ENCODE data around the gene GBA3. TPM values are rescaled to one million over a fixed set of nuclear protein-coding genes. Genes with fewer than 3 reads are reported as not detected.

Gene GBA3
- total and polyA plus RNA-seq, 2 of the 8 experiments (the other 6 are each of a cell fraction or from before 2014, with no cell fraction given): not detected

DNA sequence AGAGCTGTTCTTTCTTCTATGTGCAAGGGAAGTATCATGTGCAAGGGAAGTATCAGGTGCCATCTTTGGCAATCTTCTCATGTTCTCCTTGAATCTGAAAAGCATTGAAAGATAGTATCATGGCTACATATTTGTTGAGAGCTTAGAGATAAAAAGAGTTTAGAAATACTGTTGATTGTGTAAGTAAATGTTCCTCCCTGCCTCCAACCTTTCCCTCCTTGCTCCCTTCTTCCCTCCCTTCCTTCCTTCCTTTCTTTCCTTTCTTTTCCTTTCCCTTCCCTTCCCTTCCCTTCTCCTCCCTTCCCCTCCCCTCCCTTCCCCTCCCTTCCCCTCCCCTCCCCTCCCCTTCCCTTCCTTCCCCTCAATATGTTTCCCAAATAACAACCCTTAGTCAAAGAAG is 108.7 kb downstream of the GBA3 start:
- Histone ChIP-seq H4K91ac (replicated peaks; ENCODE audit: insufficient read length, low read length) (no peak overlapping the region), H3K4ac (replicated peaks; ENCODE audit: insufficient read length, low read depth, low read length) (no peak overlapping the region), H3K36me3 (ENCODE audit: control insufficient read depth in 2 of 4, insufficient read depth in 4 of 4, low read length in 3 of 4) (no peaks in the 10 kb centered on the region), H2BK120ac (replicated peaks; ENCODE audit: low read depth, low read length) (no peak overlapping the region), H3K23me2 (ENCODE audit: low read depth, low read length) (no peaks in the 10 kb centered on the region), H4K8ac (ENCODE audit: extremely low read depth, insufficient read depth, low read length) (no peak overlapping the region), H3K56ac (replicated peaks; ENCODE audit: insufficient read length, low read depth, low read length) (no peak overlapping the region), H2AFZ (ENCODE audit: low read length) (no peak overlapping the region), H2BK5ac (ENCODE audit: low read depth, low read length) (no peak overlapping the region), H4K20me1 (replicated peaks in 1 of 2; ENCODE audit: control insufficient read depth in 1 of 2, insufficient read depth in 2 of 2, low read length in 2 of 2) (no peaks in the 10 kb centered on the region), H3K18ac (ENCODE audit: extremely low read depth, low read length) (no peak overlapping the region), H2BK12ac (ENCODE audit: low read depth, low read length) (no peak overlapping the region), H2BK15ac (ENCODE audit: low read length) (no peak overlapping the region), H3K23ac (ENCODE audit: insufficient read length) (no peak overlapping the region), H3K27ac (ENCODE audit: low read depth, low read length) (no peak overlapping the region), H4K5ac (ENCODE audit: insufficient read length, low read depth, low read length) (no peak overlapping the region), H3K9me3 (ENCODE audit: insufficient read depth in 2 of 2, low read depth in 1 of 2, low read length in 1 of 2) (no peaks in the 10 kb centered on the region), H3K4me1 (replicated peaks in 1 of 4; ENCODE audit: control insufficient read depth in 3 of 4, insufficient read depth in 4 of 4, low read length in 3 of 4) (no peaks in the 10 kb centered on the region), H2AK5ac (ENCODE audit: low read depth, low read length) (no peak overlapping the region), H3K4me3 (ENCODE audit: extremely low read depth in 1 of 4, insufficient read depth in 2 of 4, low read depth in 3 of 4, low read length in 4 of 4) (no peak overlapping the region), H3K14ac (ENCODE audit: insufficient read length) (no peak overlapping the region), H3K9ac (replicated peaks in 1 of 4; ENCODE audit: extremely low read depth in 1 of 4, low read depth in 3 of 4, low read length in 3 of 4) (no peak overlapping the region), H3K27me3 (replicated peaks in 1 of 4; ENCODE audit: control insufficient read depth in 3 of 4, extremely low read depth in 1 of 4, insufficient read depth in 3 of 4, low read length in 3 of 4) (no peaks in the 10 kb centered on the region), H3K79me1 (ENCODE audit: low read depth, low read length) (no peaks in the 10 kb centered on the region), H3K79me2 (ENCODE audit: control insufficient read depth in 1 of 2, insufficient read depth in 2 of 2, low read length in 2 of 2) (no peaks in the 10 kb centered on the region), H2BK20ac (ENCODE audit: low read length) (no peak overlapping the region), H3K4me2 (ENCODE audit: insufficient read depth in 1 of 2, low read depth in 2 of 2, low read length in 2 of 2) (no peak overlapping the region)
- DNase-seq (ENCODE audit: low read depth in 1 of 2, low spot score in 2 of 2) (no peak), FAIRE-seq (no peak)
- TF ChIP-seq ATF3 (IDR thresholded peaks at IDR 0.05; ENCODE audit: insufficient read depth, low read depth, low read length) (no peak), GTF2F1 (IDR thresholded peaks at IDR 0.05; ENCODE audit: borderline replicate concordance, low read depth, low read length) (no peak), HDAC2 (IDR thresholded peaks at IDR 0.05; ENCODE audit: borderline replicate concordance in 1 of 2, low read depth in 2 of 2, low read length in 2 of 2) (no peak), SIX5 (IDR thresholded peaks at IDR 0.05; ENCODE audit: low read depth, low read length) (no peak), CTCF (IDR thresholded peaks at IDR 0.05; ENCODE audit: control extremely low read depth in 1 of 3, insufficient read depth in 1 of 3, low read depth in 1 of 3, low read length in 3 of 3) (no peak), FOSL1 (IDR thresholded peaks at IDR 0.05; ENCODE audit: insufficient read depth, low read depth, low read length) (no peak), CBX5 (IDR thresholded peaks at IDR 0.05; ENCODE audit: low read depth, low read length) (no peak), EP300 (IDR thresholded peaks at IDR 0.05; ENCODE audit: borderline replicate concordance in 1 of 2, low read depth in 2 of 2, low read length in 2 of 2) (no peak)
- ChIA-PET CTCF (ENCODE audit: partially characterized antibody) (interaction anchor here (0.6 kb wide), 1 partner anchor 108 kb away, joined by 3 read pairs; no protein-coding TSS in a partner anchor), POLR2A (ENCODE audit: partially characterized antibody) (no interaction called here)
